ENCODE data around the gene VGLL2.
A peak's percentile ranks its signal among the peaks of the same experiment; 100 is the strongest.

The VGLL2 gene

DNA sequence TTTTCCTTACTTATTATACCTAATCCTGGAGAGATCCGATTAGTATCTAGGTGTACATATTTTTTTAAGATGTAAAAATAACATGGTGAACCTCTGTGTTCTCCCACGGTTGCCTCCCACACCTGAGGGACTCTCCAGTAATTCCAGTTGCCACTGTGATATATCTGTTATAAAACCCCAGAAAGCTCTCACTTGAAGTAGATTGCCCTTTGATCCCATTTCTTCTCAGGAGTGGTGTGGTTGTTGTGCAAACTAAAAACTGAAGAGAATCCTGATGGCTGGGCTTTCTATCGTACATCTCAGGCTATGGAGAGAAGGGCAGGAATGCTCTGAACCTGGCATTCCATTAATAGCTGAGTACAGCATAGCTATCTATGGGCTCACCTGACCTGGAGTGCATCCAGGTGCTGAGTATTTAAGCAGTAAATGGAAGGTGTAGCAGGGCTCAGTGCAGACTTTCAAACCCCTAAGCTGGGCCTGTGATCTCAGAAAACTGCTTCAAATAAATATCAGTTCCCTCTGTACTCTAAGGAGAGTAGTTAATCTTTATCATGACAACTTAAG, 41.0 kb downstream of the VGLL2 start:
- H3K27ac ChIP-seq = 0 out of 2 replicates have a peak overlapping the region, but pooled peaks have one; percentile 17
- no peak for TF ChIP-seq CTCF (conservative IDR thresholded peaks at IDR 0.05)

DNA sequence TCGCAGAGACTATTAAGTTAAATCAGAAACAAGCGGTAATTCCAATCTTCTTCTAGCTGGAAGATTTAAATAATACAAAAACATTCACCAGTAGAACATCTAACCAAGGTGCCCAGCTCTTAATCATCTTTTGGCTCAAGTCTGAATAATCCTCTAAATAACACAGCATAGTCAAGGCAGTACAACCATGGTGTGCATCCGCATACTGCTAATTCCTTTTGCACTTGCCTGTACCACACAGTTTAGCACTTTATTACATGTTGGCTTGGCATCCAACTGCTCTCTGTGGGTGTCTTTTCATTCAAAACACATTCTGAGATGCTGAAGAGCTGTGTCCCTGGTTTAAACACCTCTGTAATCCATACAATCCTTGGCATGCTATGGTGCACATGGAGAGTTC, 42.3 kb downstream of the VGLL2 start:
- TF ChIP-seq CTCF (conservative IDR thresholded peaks at IDR 0.05) = no peak
- no peak overlapping the region for H3K27ac ChIP-seq

GRCh38 chr6:117309069-117309468, 43.7 kb downstream of the VGLL2 start:
- no peak for TF ChIP-seq CTCF (conservative IDR thresholded peaks at IDR 0.05)
- H3K27ac ChIP-seq = no peak overlapping the region

- no peak for TF ChIP-seq CTCF (conservative IDR thresholded peaks at IDR 0.05)
- no peak overlapping the region for H3K27ac ChIP-seq
Observed at GRCh38 chr6:117309611-117310010, 44.3 kb downstream of the VGLL2 start.

DNA sequence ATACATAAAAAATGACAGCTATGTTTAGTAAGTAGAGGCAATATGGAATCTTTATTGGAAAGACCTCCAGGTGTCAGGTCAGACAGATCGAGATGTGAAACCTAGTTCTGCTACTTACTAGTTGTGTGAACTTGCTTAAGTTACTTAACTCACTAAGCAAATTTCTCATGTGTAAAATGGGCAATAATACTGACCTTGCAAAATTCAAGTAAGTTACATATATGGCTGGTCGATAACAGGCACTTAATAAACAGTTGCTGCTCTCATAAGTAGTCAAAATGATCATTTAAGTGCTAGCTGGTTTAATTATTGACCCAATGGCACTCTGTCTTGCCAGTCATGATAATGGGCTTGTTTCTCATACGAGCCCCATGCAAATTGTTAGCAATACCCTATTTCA, 46.0 kb downstream of the VGLL2 start:
- no peak for TF ChIP-seq CTCF (conservative IDR thresholded peaks at IDR 0.05)
- no peak overlapping the region for H3K27ac ChIP-seq

GRCh38 chr6:117311726-117312125, 46.4 kb downstream of the VGLL2 start:
- TF ChIP-seq CTCF (conservative IDR thresholded peaks at IDR 0.05) = no peak
- no peak overlapping the region for H3K27ac ChIP-seq

DNA sequence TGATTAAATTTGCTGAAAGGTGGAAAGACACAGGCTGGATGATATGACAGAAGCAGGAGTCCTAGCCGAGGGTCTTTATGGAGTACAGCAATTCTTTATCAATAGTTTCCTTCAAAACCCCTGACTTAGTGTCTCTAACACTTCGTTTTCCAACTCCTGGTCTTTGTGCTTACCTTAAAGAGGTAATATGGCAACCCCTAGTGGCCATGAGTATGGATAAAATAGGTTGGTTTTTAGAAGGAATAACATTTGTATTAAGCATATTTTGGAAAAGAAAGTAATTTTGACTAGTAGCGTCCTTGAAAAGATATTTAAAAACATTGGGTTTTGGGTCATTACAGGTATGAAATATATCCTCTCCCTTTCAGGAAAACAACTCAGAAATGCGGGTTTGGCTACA, 51.9 kb downstream of the VGLL2 start:
- H3K27ac ChIP-seq = no peak overlapping the region
- TF ChIP-seq CTCF (conservative IDR thresholded peaks at IDR 0.05) = peak; percentile 68
